ENCODE measurements around the gene PLPPR3. TPM values are rescaled to one million over a fixed set of nuclear protein-coding genes. Genes with fewer than 3 reads are reported as not detected.

Gene PLPPR3
- total RNA-seq (2012; rRNA removed): not detected in 2 replicates

GRCh38 chr19:821825-822503, at the start of gene PLPPR3:
TSS of gene PLPPR3 (minus strand) at chr19:821955. CDS start at chr19:821559, 396 bp downstream.
- Histone ChIP-seq H3K9me3 (replicated peaks; ENCODE audit: low read length) (no peaks in the 10 kb centered on the region), H3K9ac (ENCODE audit: low read depth, low read length) (no peak within 1 kb of the TSS), H3K4me1 (ENCODE audit: control insufficient read depth, insufficient read depth, low read length) (no peaks in the 10 kb centered on the region), H3K4me2 (ENCODE audit: low read length) (peak within 1 kb of the TSS; percentile 49), H3K36me3 (ENCODE audit: insufficient read depth, low read length) (no peaks in the 10 kb centered on the region), H3K4me3 (ENCODE audit: low read length) (no peak within 1 kb of the TSS), H3K27me3 (ENCODE audit: control insufficient read depth, insufficient read depth, low read length) (peaks cover 7% of the 10 kb centered on the region)

GRCh38 chr19:870963-871401, 49.2 kb upstream of the PLPPR3 start:
- H3K4me2 ChIP-seq (ENCODE audit: low read length): no peak overlapping the region
- peaks cover 28% of the 10 kb centered on the region for H3K4me1 ChIP-seq (ENCODE audit: control insufficient read depth, insufficient read depth, low read length)
- peaks cover 37% of the 10 kb centered on the region for H3K36me3 ChIP-seq (ENCODE audit: insufficient read depth, low read length)
- no peak overlapping the region for H3K4me3 ChIP-seq (ENCODE audit: low read length)
- no peak overlapping the region for H3K9ac ChIP-seq (ENCODE audit: low read depth, low read length)
- no peaks in the 10 kb centered on the region for H3K9me3 ChIP-seq (replicated peaks; ENCODE audit: low read length)
- no peaks in the 10 kb centered on the region for H3K27me3 ChIP-seq (ENCODE audit: control insufficient read depth, insufficient read depth, low read length)

DNA sequence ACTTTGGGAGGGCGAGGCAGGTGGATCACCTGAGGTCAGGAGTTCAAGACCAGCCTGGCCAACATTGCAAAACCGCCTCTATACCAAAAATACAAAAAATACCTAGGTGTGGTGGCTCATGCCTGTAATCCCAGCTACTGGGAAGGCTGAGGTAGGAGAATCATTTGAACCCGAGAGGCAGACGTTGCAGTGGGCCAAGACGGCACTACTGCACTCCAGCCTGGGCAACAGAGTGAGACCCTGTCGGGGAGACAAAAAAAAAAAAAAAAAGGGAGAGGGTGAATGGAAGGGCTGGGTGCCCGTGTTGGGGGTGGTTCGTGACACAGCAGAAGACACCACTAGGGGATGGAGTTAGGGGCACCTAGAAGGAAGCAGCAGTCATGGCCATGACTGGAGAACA, 48.6 kb upstream of the PLPPR3 start:
- no peak overlapping the region for H3K4me3 ChIP-seq (ENCODE audit: low read length)
- H3K4me2 ChIP-seq (ENCODE audit: low read length): no peak overlapping the region
- no peaks in the 10 kb centered on the region for H3K9me3 ChIP-seq (replicated peaks; ENCODE audit: low read length)
- no peak overlapping the region for H3K9ac ChIP-seq (ENCODE audit: low read depth, low read length)
- H3K36me3 ChIP-seq (ENCODE audit: insufficient read depth, low read length): peaks cover 32% of the 10 kb centered on the region
- peaks cover 28% of the 10 kb centered on the region for H3K4me1 ChIP-seq (ENCODE audit: control insufficient read depth, insufficient read depth, low read length)
- no peaks in the 10 kb centered on the region for H3K27me3 ChIP-seq (ENCODE audit: control insufficient read depth, insufficient read depth, low read length)

GRCh38 chr19:869245-870177, 47.8 kb upstream of the PLPPR3 start:
- Histone ChIP-seq H3K4me1 (ENCODE audit: control insufficient read depth, insufficient read depth, low read length) (peaks cover 28% of the 10 kb centered on the region), H3K4me3 (ENCODE audit: low read length) (no peak overlapping the region), H3K4me2 (ENCODE audit: low read length) (peak overlapping the region; percentile 1), H3K9ac (ENCODE audit: low read depth, low read length) (no peak overlapping the region), H3K27me3 (ENCODE audit: control insufficient read depth, insufficient read depth, low read length) (no peaks in the 10 kb centered on the region), H3K36me3 (ENCODE audit: insufficient read depth, low read length) (peaks cover 30% of the 10 kb centered on the region), H3K9me3 (replicated peaks; ENCODE audit: low read length) (no peaks in the 10 kb centered on the region)

GRCh38 chr19:868458-869244, 46.9 kb upstream of the PLPPR3 start:
- peaks cover 30% of the 10 kb centered on the region for H3K36me3 ChIP-seq (ENCODE audit: insufficient read depth, low read length)
- H3K4me2 ChIP-seq (ENCODE audit: low read length): no peak overlapping the region
- peaks cover 28% of the 10 kb centered on the region for H3K4me1 ChIP-seq (ENCODE audit: control insufficient read depth, insufficient read depth, low read length)
- H3K9ac ChIP-seq (ENCODE audit: low read depth, low read length): no peak overlapping the region
- no peaks in the 10 kb centered on the region for H3K27me3 ChIP-seq (ENCODE audit: control insufficient read depth, insufficient read depth, low read length)
- H3K9me3 ChIP-seq (replicated peaks; ENCODE audit: low read length): no peaks in the 10 kb centered on the region
- no peak overlapping the region for H3K4me3 ChIP-seq (ENCODE audit: low read length)

DNA sequence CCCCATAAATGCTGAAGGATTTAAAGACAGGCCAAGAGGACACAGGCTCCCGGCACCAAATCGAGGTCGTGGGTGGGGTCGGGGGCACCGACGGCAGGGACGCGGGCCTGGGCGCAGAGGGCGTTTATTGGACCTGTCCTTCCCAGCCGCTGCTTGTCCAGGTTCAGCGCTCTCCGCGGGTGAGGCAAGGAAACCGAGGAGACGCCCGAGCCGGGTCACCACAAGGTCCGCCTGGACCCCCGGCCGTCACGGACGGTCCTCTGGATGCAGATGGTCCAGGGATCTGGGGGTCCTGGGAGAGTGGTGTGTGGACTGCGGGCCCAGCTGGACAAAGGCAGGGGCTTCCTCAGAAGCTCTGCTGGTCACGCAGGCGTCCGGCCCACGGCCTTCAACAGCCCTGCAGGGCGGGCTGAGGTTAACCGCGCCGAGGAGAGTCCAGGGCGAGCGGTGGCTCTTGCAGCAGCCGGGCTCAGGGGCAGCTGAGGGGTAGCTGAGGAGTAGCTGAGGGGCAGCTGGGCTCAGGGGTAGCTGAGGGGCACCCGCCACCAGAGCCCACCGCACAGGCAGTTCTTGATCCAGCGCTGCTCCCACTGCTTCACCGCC, 46.2 kb upstream of the PLPPR3 start:
- H3K4me3 ChIP-seq (ENCODE audit: low read length): no peak overlapping the region
- H3K9ac ChIP-seq (ENCODE audit: low read depth, low read length): no peak overlapping the region
- peaks cover 28% of the 10 kb centered on the region for H3K4me1 ChIP-seq (ENCODE audit: control insufficient read depth, insufficient read depth, low read length)
- no peak overlapping the region for H3K4me2 ChIP-seq (ENCODE audit: low read length)
- peaks cover 30% of the 10 kb centered on the region for H3K36me3 ChIP-seq (ENCODE audit: insufficient read depth, low read length)
- H3K9me3 ChIP-seq (replicated peaks; ENCODE audit: low read length): no peaks in the 10 kb centered on the region
- H3K27me3 ChIP-seq (ENCODE audit: control insufficient read depth, insufficient read depth, low read length): no peaks in the 10 kb centered on the region

DNA sequence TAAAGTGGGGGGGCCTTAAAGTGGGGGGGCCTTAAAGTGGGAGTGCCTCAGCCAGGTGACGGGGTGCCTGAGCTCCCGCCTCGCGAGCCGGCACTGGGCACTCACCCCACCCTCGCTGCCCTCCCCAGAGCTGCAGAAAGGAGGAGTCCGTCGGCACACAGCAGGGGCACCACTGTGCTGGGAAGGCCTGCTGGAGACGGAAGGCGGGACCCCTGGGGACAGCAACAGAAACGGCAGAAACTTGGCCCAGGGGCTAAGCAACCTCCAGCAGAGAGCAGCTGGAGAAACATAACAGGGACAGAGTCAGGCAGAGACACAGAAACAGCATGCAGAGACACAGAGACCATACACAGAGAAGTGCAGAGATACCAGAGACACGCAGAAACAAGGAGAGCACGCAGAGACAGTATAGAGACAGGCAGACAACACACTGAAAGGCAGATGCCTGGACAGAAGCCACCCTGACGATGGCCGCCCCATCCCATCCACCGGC, 45.6 kb upstream of the PLPPR3 start:
- peaks cover 30% of the 10 kb centered on the region for H3K36me3 ChIP-seq (ENCODE audit: insufficient read depth, low read length)
- no peaks in the 10 kb centered on the region for H3K9me3 ChIP-seq (replicated peaks; ENCODE audit: low read length)
- H3K4me1 ChIP-seq (ENCODE audit: control insufficient read depth, insufficient read depth, low read length): peaks cover 27% of the 10 kb centered on the region
- H3K4me3 ChIP-seq (ENCODE audit: low read length): no peak overlapping the region
- no peak overlapping the region for H3K9ac ChIP-seq (ENCODE audit: low read depth, low read length)
- H3K4me2 ChIP-seq (ENCODE audit: low read length): no peak overlapping the region
- no peaks in the 10 kb centered on the region for H3K27me3 ChIP-seq (ENCODE audit: control insufficient read depth, insufficient read depth, low read length)

DNA sequence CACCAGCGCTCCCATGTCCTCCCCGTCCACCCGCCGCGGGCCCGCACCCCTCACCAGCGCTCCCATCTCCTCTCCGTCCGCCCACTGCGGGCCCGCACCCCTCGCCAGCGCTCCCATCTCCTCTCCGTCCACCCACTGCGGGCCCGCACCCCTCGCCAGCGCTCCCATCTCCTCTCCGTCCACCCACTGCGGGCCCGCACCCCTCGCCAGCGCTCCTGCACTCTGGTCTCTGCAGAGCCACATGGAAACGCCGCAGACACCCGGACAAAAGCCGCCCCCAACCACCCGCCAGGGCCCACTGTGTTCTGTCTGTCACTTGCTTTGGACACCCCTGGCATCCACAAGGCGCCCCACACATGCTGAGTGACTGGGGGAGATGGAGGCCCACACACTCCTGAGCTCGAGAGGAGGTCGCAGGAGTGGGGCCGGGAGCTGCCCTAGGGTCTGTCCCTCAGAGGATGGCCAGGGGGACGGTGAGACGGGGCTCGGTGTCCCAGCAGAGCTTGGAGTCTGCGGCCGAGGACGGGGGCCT, 45.1 kb upstream of the PLPPR3 start:
- H3K4me2 ChIP-seq (ENCODE audit: low read length): no peak overlapping the region
- H3K4me3 ChIP-seq (ENCODE audit: low read length): no peak overlapping the region
- H3K9me3 ChIP-seq (replicated peaks; ENCODE audit: low read length): no peaks in the 10 kb centered on the region
- H3K9ac ChIP-seq (ENCODE audit: low read depth, low read length): no peak overlapping the region
- H3K4me1 ChIP-seq (ENCODE audit: control insufficient read depth, insufficient read depth, low read length): peaks cover 22% of the 10 kb centered on the region
- no peaks in the 10 kb centered on the region for H3K27me3 ChIP-seq (ENCODE audit: control insufficient read depth, insufficient read depth, low read length)
- peaks cover 30% of the 10 kb centered on the region for H3K36me3 ChIP-seq (ENCODE audit: insufficient read depth, low read length)

GRCh38 chr19:863315-863620, 41.5 kb upstream of the PLPPR3 start:
- Histone ChIP-seq H3K9ac (ENCODE audit: low read depth, low read length) (no peak overlapping the region), H3K9me3 (replicated peaks; ENCODE audit: low read length) (no peaks in the 10 kb centered on the region), H3K36me3 (ENCODE audit: insufficient read depth, low read length) (peaks cover 10% of the 10 kb centered on the region), H3K4me2 (ENCODE audit: low read length) (no peak overlapping the region), H3K27me3 (ENCODE audit: control insufficient read depth, insufficient read depth, low read length) (peaks cover 9% of the 10 kb centered on the region), H3K4me3 (ENCODE audit: low read length) (no peak overlapping the region), H3K4me1 (ENCODE audit: control insufficient read depth, insufficient read depth, low read length) (peaks cover 6% of the 10 kb centered on the region)

- H3K4me1 ChIP-seq (ENCODE audit: control insufficient read depth, insufficient read depth, low read length): peaks cover 6% of the 10 kb centered on the region
Measured at GRCh38 chr19:862581-863314, 41.0 kb upstream of the PLPPR3 start.

More at GRCh38 chr19:862581-863314, 41.0 kb upstream of the PLPPR3 start:
- Histone ChIP-seq H3K4me2 (ENCODE audit: low read length) (no peak overlapping the region), H3K36me3 (ENCODE audit: insufficient read depth, low read length) (peaks cover 5% of the 10 kb centered on the region), H3K9me3 (replicated peaks; ENCODE audit: low read length) (no peaks in the 10 kb centered on the region), H3K9ac (ENCODE audit: low read depth, low read length) (no peak overlapping the region), H3K27me3 (ENCODE audit: control insufficient read depth, insufficient read depth, low read length) (peaks cover 9% of the 10 kb centered on the region), H3K4me3 (ENCODE audit: low read length) (no peak overlapping the region)
